GM12878 (cell line): Measurements from ENCODE around the gene SLC25A45. TPM values are rescaled to one million over a fixed set of nuclear protein-coding genes. Genes with fewer than 3 reads are reported as not detected.

Source experiments
- ATAC-seq: fragments of 200-7000 bp; cut with Tn5 transposase; 3 replicates; pipeline ENCODE4 v1.9.1; 2020; ENCODE audit warnings: mild to moderate bottlenecking, moderate library complexity
- BruUV-seq: library from RNA; stranded (reverse); fragments of 400-500 nt; replicated peaks from 2 replicates; lab custom pipeline; 2021; lab: Mats Ljungman, UMichigan
- CTCF ChIA-PET: fragments of 300-600 bp; sonication (Branson Sonifier 250); formaldehyde crosslinking; extraction: SDS; loops from one replicate; lab custom pipeline; 2021; ENCODE audit warnings: inconsistent platforms; lab: Yijun Ruan, JAX
- POLR2A ChIA-PET: fragments of 350-600 bp; formaldehyde crosslinking; extraction: SDS; loops from one replicate; lab custom pipeline; 2021; ENCODE audit warnings: inconsistent platforms; lab: Charles Lee
- RAD21 ChIA-PET: fragments of 300-600 bp; sonication (Branson Sonifier 250); formaldehyde crosslinking; loops from one replicate; lab custom pipeline; 2023; ENCODE audit warnings: antibody characterized with exemption; ENCODE audit not compliant: unreplicated experiment; lab: Charles Lee
- SMC1A ChIA-PET: fragments of 300-600 bp; sonication (Branson Sonifier 250); formaldehyde crosslinking; loops from one replicate; lab custom pipeline; 2023; ENCODE audit not compliant: unreplicated experiment, uncharacterized antibody; lab: Charles Lee
- DNase-seq: peaks from one replicate; pipeline ENCODE4 v3.0.0-alpha.2; 2011; ENCODE audit warnings: low read depth, low spot score
- FAIRE-seq: peaks from 3 replicates; lab custom pipeline; 2011; peaks lifted over from hg19 to GRCh38; lab: Jason Lieb, UNC
- H2AFZ ChIP-seq: 2 replicates; pipeline ENCODE4 v1.6.0; 2011; ENCODE audit warnings: low read depth, low read length, control low read depth; ENCODE audit not compliant: control insufficient read depth
- H3K27ac ChIP-seq: 2 replicates; pipeline ENCODE4 v1.5.1; 2011; ENCODE audit warnings: control low read depth; ENCODE audit not compliant: control insufficient read depth, insufficient read depth
- H3K27me3 ChIP-seq, 2 experiments: replicated peaks in 1 of 2; 2 replicates each; pipeline versions ENCODE4 v1.6.0 to v1.6.1; 2011; ENCODE audit warnings: low read length in 1 of 2; ENCODE audit not compliant: control insufficient read depth in 2 of 2, insufficient read depth in 2 of 2
- H3K36me3 ChIP-seq, 2 experiments: 2 replicates each; pipeline ENCODE4 v1.5.1; 2011; ENCODE audit warnings: low read length in 1 of 2; ENCODE audit not compliant: control insufficient read depth in 2 of 2, insufficient read depth in 2 of 2
- H3K4me1 ChIP-seq: 2 replicates; pipeline ENCODE4 v1.6.1; 2011; ENCODE audit warnings: mild to moderate bottlenecking, low read length, moderate library complexity, mixed read lengths; ENCODE audit not compliant: control insufficient read depth, insufficient read depth
- H3K4me2 ChIP-seq: 2 replicates; pipeline ENCODE4 v1.6.0; 2011; ENCODE audit warnings: control low read depth; ENCODE audit not compliant: control insufficient read depth, insufficient read depth
- H3K4me3 ChIP-seq: fragments of 200-600 bp; sonication (generic); 2 replicates; pipeline ENCODE4 v1.5.1; 2016
- H3K79me2 ChIP-seq: 2 replicates; pipeline ENCODE4 v1.6.0; 2011; ENCODE audit warnings: low read length; ENCODE audit not compliant: control insufficient read depth, insufficient read depth
- H3K9ac ChIP-seq: 2 replicates; pipeline ENCODE4 v1.8.0; 2011; ENCODE audit warnings: low read length, control low read depth, mixed read lengths; ENCODE audit not compliant: control insufficient read depth, insufficient read depth
- H3K9me3 ChIP-seq: replicated peaks from 3 replicates; pipeline ENCODE4 v1.5.1; 2011; ENCODE audit warnings: mild to moderate bottlenecking, low read length; ENCODE audit not compliant: control insufficient read depth, insufficient read depth
- H4K20me1 ChIP-seq: 2 replicates; pipeline ENCODE4 v1.6.0; 2011; ENCODE audit not compliant: control insufficient read depth, insufficient read depth
- ATF7 ChIP-seq: fragments of 450-650 bp; IDR thresholded peaks from 2 replicates; pipeline ENCODE4 v1.6.1; 2016; ENCODE audit warnings: low read depth, mild to moderate bottlenecking
- BCL11A ChIP-seq: IDR thresholded peaks from 2 replicates; pipeline ENCODE4 v1.6.1; 2011; ENCODE audit warnings: low read depth, low read length
- CBFB ChIP-seq: IDR thresholded peaks from 2 replicates; pipeline ENCODE4 v1.6.1; 2016; ENCODE audit warnings: antibody characterized with exemption, low read depth
- CREM ChIP-seq: IDR thresholded peaks from 2 replicates; pipeline ENCODE4 v1.6.1; 2014; ENCODE audit warnings: antibody characterized with exemption, low read depth
- IKZF2 ChIP-seq, 2 experiments: fragments of 450-650 bp; IDR thresholded peaks; 2 replicates each; pipeline ENCODE4 v1.6.1; 2017; ENCODE audit warnings: mild to moderate bottlenecking in 2 of 2, moderate library complexity in 2 of 2
- NRF1 ChIP-seq: conservative IDR thresholded peaks from 2 replicates; pipeline ENCODE4 v1.6.1; 2011; ENCODE audit warnings: mild to moderate bottlenecking, low read depth, low read length, improper control_type of control experiment
- POLR2A ChIP-seq: IDR thresholded peaks from 2 replicates; pipeline ENCODE4 v1.6.1; 2011; ENCODE audit warnings: low read depth, mild to moderate bottlenecking, low read length
- POLR2AphosphoS2 ChIP-seq: IDR thresholded peaks from 2 replicates; pipeline ENCODE4 v1.6.1; 2011; ENCODE audit warnings: low read depth, mild to moderate bottlenecking, low read length, improper control_type of control experiment, moderate library complexity
- POU2F2 ChIP-seq: IDR thresholded peaks from 3 replicates; pipeline ENCODE4 v1.6.1; 2011; ENCODE audit warnings: low read depth, mild to moderate bottlenecking, low read length, borderline replicate concordance
- RCOR1 ChIP-seq: conservative IDR thresholded peaks from 2 replicates; pipeline ENCODE4 v1.6.1; 2012; ENCODE audit warnings: low read depth, low read length, improper control_type of control experiment
- RFX5 ChIP-seq: IDR thresholded peaks from 2 replicates; pipeline ENCODE4 v1.6.1; 2011; ENCODE audit warnings: low read depth, low read length, improper control_type of control experiment
- SMAD1 ChIP-seq: fragments of 450-650 bp; IDR thresholded peaks from 2 replicates; pipeline ENCODE4 v1.6.1; 2018; ENCODE audit warnings: mild to moderate bottlenecking, low read depth; ENCODE audit not compliant: partially characterized antibody
- TCF3 ChIP-seq: IDR thresholded peaks from 2 replicates; pipeline ENCODE4 v1.6.1; 2012; ENCODE audit warnings: low read depth, mild to moderate bottlenecking, low read length, borderline replicate concordance; ENCODE audit not compliant: insufficient read depth
- YBX1 ChIP-seq: fragments of 450-650 bp; IDR thresholded peaks from 2 replicates; pipeline ENCODE4 v1.6.1; 2016; ENCODE audit warnings: antibody characterized with exemption
- ZBED1 ChIP-seq: IDR thresholded peaks from 2 replicates; pipeline ENCODE4 v1.6.1; 2016; ENCODE audit warnings: borderline replicate concordance
- WGBS: methylation state at CpG from one replicate; pipeline ENCODE4 v1.1.6; 2016; ENCODE audit warnings: low lambda C conversion rate; ENCODE audit not compliant: insufficient replicate concordance, insufficient coverage; ENCODE audit errors: missing lambda C conversion rate; 5-methylcytosine and 5-hydroxymethylcytosine counted together
- in situ Hi-C: fragments of 300-500 bp; cut with MboI; formaldehyde crosslinking; loops from 9 replicates; pipeline ENCODE4 v1.14.3; 2018; ENCODE audit warnings: mixed read lengths
- intact Hi-C: fragments of 100-400 bp; cut with micrococcal nuclease; formaldehyde crosslinking; loops from one replicate; pipeline ENCODE4 v1.14.2; 2022; ENCODE audit not compliant: unreplicated experiment
- polyA plus RNA-seq, 11 experiments: library from polyadenylated mRNA; depleted of rRNA in 4 of 11; unstranded in 6 of 11; stranded (reverse) in 5 of 11; fragments of >200 nt; fragmentation: Nextera tagmentation in 4 of 11; fragmentation: Illumina TruSeq in 1 of 11; extraction: Ambion mirVana in 4 of 11; extraction: Trizol in 1 of 11; gene quantifications; 1 replicate in 1 of 11; 2 replicates in 10 of 11; pipeline versions ENCODE4 v1.2.1 to v1.2.3, GENCODE V29; 2011 to 2016; ENCODE audit warnings: inconsistent platforms in 2 of 11, missing spikeins in 2 of 11, low read depth in 1 of 11
- total RNA-seq, 4 experiments: library from RNA; depleted of rRNA in 3 of 4; stranded (reverse); fragments of >200 nt in 3 of 4; fragmentation: Illumina TruSeq in 1 of 4; extraction: Trizol in 1 of 4; gene quantifications; 2 replicates each; pipeline versions ENCODE4 v1.2.1 to v1.2.3, GENCODE V29; 2013 to 2021
- TF ChIP-seq, protein P1 (sequence below): fragments of 450-650 bp; IDR thresholded peaks from 2 replicates; pipeline ENCODE4 v1.6.1; 2014; ENCODE audit warnings: mild to moderate bottlenecking
- TF ChIP-seq, protein P2 (sequence below): fragments of 450-650 bp; IDR thresholded peaks from 2 replicates; pipeline ENCODE4 v1.6.1; 2016; ENCODE audit warnings: mild to moderate bottlenecking
- TF ChIP-seq, protein P3 (sequence below): IDR thresholded peaks from 2 replicates; pipeline ENCODE4 v1.6.1; 2011; ENCODE audit warnings: borderline replicate concordance, low read depth, mild to moderate bottlenecking, moderate library complexity, low read length; ENCODE audit not compliant: insufficient read depth, poor library complexity, severe bottlenecking

SLC25A45 gene
- total and polyA plus RNA-seq, 10 of the 15 experiments (the other 5 are each of a cell fraction or from before 2014, with no cell fraction given), result 4.1 to 35.2 (median 20.3) TPM

DNA sequence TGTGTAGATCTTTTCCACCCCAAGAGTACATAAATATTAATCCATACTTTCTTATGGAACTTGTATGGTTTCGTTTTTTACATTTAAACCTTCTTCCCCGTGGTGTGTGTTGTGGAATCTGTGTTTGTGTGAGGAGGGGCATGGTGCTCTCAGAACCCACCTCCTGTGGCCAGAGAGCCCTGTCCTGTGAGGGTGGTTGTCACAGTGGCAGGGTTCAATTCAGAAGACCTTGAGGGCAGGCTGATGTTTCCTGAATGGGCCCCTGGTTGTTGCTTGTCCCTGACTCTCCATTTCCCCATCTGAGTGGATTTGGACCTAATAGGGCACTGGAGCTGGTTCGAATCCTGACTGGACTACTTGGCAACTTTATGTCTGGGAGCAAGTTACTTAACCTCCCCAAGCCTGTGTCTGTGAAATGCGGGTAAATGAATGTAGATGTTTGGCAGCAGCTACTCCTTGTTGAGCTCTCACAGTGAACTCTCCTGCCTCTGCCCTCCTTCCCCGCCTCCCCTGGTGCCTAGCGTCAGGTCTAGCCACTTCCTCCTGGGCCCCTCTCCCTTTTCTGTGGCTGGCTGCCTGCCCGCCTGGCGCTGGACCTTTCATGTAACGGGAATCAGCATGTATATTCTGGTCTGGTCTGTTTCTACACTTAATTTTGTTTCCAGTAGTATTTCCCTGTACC is 47.4 kb upstream of the SLC25A45 start (continued):
- TF ChIP-seq, protein P1, sequence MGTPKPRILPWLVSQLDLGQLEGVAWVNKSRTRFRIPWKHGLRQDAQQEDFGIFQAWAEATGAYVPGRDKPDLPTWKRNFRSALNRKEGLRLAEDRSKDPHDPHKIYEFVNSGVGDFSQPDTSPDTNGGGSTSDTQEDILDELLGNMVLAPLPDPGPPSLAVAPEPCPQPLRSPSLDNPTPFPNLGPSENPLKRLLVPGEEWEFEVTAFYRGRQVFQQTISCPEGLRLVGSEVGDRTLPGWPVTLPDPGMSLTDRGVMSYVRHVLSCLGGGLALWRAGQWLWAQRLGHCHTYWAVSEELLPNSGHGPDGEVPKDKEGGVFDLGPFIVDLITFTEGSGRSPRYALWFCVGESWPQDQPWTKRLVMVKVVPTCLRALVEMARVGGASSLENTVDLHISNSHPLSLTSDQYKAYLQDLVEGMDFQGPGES, result no peak
- no peak for TF ChIP-seq CBFB

DNA sequence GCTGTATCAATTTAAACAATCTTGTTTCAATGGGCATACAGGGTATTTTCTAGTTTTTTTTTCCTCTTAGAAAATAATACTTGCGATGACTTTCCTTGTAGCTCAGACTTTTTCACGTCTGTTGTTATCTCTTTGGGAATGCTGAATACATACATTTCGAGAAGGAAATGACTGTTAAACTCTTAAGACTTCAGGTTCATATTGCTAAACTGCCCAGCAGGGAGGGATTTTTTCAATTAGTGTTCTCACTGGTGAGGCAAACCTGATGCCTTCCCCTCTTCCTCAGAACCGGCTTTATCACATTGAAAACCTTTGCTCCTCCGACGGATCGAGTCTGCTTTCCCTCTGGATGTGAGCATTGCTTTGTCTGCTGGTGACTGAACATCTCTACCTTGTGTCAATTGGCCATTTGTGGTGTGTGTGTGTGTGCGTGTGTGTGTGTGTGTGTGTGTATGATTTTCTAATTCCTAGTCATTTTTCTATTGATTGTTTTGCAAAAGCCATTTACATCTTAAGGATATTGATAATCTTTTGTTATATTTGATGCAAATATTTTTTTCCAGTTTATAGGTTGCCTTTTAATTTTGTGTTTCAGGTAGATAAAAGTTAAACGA is 46.7 kb upstream of the SLC25A45 start:
- ATAC-seq (peak; percentile 1; the same call in 2 of the 3 replicates), DNase-seq (no peak), FAIRE-seq (no peak)
- no peaks in the 10 kb centered on the region for H3K27me3 ChIP-seq
- WGBS, result under 1% methylated on average over 9 of the region's 9 CpGs
- H3K27ac ChIP-seq, result peak overlapping the region; percentile 100
- H3K79me2 ChIP-seq, result peaks cover 99% of the 10 kb centered on the region
- H3K9me3 ChIP-seq, result no peaks in the 10 kb centered on the region
- ChIA-PET SMC1A (interaction anchor here (1.4 kb wide), 1 partner anchor 10 kb away, joined by 3 read pairs; no protein-coding TSS in a partner anchor), POLR2A (interaction anchor here (1.1 to 2.5 kb wide), 4 partner anchors 9 to 70 kb away, joined by 3 to 21 read pairs (median 12); partner anchors contain the start of gene MALAT1), CTCF (interaction anchor here (1.0 to 1.2 kb wide), 2 partner anchors 9 to 50 kb away, joined by 3 to 4 read pairs; no protein-coding TSS in a partner anchor), RAD21 (interaction anchor here (0.6 to 15.3 kb wide), 4 partner anchors 12 to 80 kb away, joined by 3 to 282 read pairs (median 4); partner anchors contain the start of gene MALAT1)
- H3K4me3 ChIP-seq, result peak overlapping the region; percentile 95
- peaks cover 10% of the 10 kb centered on the region for H4K20me1 ChIP-seq
- H3K4me1 ChIP-seq, result peaks cover 38% of the 10 kb centered on the region
- no TSS peak for BruUV-seq
- in situ Hi-C loops (loop anchor here (10.0 kb wide), 1 partner anchor 564 kb away; no protein-coding TSS in a partner anchor), intact Hi-C loops (no loop called here)
- peaks cover 0 to 2% of the 10 kb centered on the region in 2 experiments; a peak in 2 of 4 replicates for H3K36me3 ChIP-seq
- H3K9ac ChIP-seq, result peak overlapping the region; percentile 58
- no peak overlapping the region for H2AFZ ChIP-seq
- H3K4me2 ChIP-seq, result peak overlapping the region; percentile 100
- TF ChIP-seq TCF3 (peak; percentile 58; the same call in 1 of the 2 replicates), IKZF2 (IDR thresholded peaks at IDR 0.05) (peak; percentile 37 to 38; a peak in 3 of 4 replicates), RFX5 (no peak), POLR2A (peak; percentile 46), POU2F2 (peak; percentile 73; the same call in 1 of the 3 replicates), ATF7 (0 out of 2 replicates have a peak, but pooled peaks have one; percentile 23), YBX1 (0 out of 2 replicates have a peak, but pooled peaks have one; percentile 25), CREM (no peak), SMAD1 (peak; percentile 42), NRF1 (no peak), ZBED1 (0 out of 2 replicates have a peak, but pooled peaks have one; percentile 50), POLR2AphosphoS2 (0 out of 2 replicates have a peak, but pooled peaks have one; percentile 54), BCL11A (0 out of 2 replicates have a peak, but pooled peaks have one; percentile 44), RCOR1 (no peak)
- TF ChIP-seq, protein P2, sequence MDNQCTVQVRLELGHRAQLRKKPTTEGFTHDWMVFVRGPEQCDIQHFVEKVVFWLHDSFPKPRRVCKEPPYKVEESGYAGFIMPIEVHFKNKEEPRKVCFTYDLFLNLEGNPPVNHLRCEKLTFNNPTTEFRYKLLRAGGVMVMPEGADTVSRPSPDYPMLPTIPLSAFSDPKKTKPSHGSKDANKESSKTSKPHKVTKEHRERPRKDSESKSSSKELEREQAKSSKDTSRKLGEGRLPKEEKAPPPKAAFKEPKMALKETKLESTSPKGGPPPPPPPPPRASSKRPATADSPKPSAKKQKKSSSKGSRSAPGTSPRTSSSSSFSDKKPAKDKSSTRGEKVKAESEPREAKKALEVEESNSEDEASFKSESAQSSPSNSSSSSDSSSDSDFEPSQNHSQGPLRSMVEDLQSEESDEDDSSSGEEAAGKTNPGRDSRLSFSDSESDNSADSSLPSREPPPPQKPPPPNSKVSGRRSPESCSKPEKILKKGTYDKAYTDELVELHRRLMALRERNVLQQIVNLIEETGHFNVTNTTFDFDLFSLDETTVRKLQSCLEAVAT, result peak; percentile 81
- TF ChIP-seq, protein P3, sequence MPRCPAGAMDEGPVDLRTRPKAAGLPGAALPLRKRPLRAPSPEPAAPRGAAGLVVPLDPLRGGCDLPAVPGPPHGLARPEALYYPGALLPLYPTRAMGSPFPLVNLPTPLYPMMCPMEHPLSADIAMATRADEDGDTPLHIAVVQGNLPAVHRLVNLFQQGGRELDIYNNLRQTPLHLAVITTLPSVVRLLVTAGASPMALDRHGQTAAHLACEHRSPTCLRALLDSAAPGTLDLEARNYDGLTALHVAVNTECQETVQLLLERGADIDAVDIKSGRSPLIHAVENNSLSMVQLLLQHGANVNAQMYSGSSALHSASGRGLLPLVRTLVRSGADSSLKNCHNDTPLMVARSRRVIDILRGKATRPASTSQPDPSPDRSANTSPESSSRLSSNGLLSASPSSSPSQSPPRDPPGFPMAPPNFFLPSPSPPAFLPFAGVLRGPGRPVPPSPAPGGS, result peak; percentile 82
